ENCODE results near the gene PCSK6. TPM values are rescaled to one million over a fixed set of nuclear protein-coding genes. Genes with fewer than 3 reads are reported as not detected.

The PCSK6 gene
- total RNA-seq, 2 experiments from 2014 or later, result 0.28 TPM; not detected in 1

DNA sequence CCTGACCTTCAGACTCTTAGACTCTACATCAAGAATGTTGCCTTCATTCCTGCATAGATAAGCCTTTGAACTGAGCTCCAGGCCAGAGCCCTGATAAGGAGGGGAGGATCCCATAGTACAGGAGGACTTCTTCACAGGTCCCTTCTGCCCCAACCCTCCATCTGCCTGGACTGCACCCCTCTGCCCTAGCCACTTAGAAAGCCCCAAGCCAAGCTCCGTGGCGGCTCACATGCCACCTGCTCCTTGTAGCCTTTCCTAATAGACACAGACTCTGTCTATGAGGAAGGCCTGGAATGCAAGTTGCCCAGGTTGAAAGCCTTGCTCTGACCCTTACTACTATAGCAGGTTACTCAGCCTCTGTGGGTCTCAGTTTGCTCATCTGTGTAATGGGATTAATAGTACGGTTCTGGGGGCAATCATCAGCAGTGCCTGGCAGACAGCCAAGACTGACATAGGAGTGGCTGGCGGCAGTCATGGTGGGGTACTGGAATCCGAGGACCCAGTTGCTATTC, 11.6 kb downstream of the PCSK6 start:
- H3K4me3 Mint-ChIP-seq, result no peak overlapping the region
- ChIA-PET CTCF (no interaction called here), POLR2A (no interaction called here)
- H3K4me1 Mint-ChIP-seq (ENCODE audit: low read depth), result no peaks in the 10 kb centered on the region
- TF ChIP-seq, protein P1, sequence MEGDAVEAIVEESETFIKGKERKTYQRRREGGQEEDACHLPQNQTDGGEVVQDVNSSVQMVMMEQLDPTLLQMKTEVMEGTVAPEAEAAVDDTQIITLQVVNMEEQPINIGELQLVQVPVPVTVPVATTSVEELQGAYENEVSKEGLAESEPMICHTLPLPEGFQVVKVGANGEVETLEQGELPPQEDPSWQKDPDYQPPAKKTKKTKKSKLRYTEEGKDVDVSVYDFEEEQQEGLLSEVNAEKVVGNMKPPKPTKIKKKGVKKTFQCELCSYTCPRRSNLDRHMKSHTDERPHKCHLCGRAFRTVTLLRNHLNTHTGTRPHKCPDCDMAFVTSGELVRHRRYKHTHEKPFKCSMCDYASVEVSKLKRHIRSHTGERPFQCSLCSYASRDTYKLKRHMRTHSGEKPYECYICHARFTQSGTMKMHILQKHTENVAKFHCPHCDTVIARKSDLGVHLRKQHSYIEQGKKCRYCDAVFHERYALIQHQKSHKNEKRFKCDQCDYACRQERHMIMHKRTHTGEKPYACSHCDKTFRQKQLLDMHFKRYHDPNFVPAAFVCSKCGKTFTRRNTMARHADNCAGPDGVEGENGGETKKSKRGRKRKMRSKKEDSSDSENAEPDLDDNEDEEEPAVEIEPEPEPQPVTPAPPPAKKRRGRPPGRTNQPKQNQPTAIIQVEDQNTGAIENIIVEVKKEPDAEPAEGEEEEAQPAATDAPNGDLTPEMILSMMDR (IDR thresholded peaks at IDR 0.05), result no peak
- H3K36me3 ChIP-seq (ENCODE audit: insufficient read depth, low read length), result no peaks in the 10 kb centered on the region
- no peaks in the 10 kb centered on the region for H3K9me3 Mint-ChIP-seq
- H3K27ac ChIP-seq (ENCODE audit: low read depth in 1 of 2, low read length in 2 of 2), result no peak overlapping the region
- H3K4me3 ChIP-seq (ENCODE audit: low read length), result no peak overlapping the region
- H3K27me3 Mint-ChIP-seq, result peaks cover 41% of the 10 kb centered on the region
- H3K36me3 Mint-ChIP-seq (ENCODE audit: low read depth), result no peaks in the 10 kb centered on the region
- H3K9me3 ChIP-seq (ENCODE audit: control insufficient read depth in 1 of 2, insufficient read depth in 1 of 2, low read length in 2 of 2), result no peaks in the 10 kb centered on the region
- no peak for DNase-seq
- intact Hi-C loops (cut with DNase I, micrococcal nuclease), result no loop called here
- no peaks in the 10 kb centered on the region for H3K4me1 ChIP-seq (ENCODE audit: insufficient read depth, low read length)
- H3K27me3 ChIP-seq (ENCODE audit: control insufficient read depth in 1 of 2, insufficient read depth in 2 of 2, low read length in 2 of 2), result peaks cover 0 to 2% of the 10 kb centered on the region in 2 experiments
- no peak for ATAC-seq (ENCODE audit: poor library complexity)
- H3K27ac Mint-ChIP-seq, result no peak overlapping the region

DNA sequence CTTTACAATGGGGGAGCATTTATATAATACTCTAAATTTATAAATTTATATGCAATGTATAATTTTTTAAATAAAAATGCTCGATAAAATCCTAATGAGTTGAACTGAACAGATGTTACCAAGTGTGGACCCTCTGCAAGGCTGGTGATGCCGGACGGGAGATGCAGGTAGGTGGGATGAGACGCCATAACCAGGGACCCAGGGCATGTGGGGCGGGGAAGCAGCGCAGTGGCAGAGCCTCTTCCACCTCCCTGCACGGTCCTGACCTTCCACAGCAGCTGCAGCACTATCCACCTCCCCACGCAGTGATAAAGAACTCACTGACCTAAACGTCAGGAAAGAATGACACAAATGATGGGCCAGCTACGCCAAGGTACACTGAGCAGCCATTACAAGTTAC, 12.8 kb downstream of the PCSK6 start:
- Histone ChIP-seq H3K4me1 (ENCODE audit: insufficient read depth, low read length) (no peaks in the 10 kb centered on the region), H3K27ac (ENCODE audit: low read depth in 1 of 2, low read length in 2 of 2) (no peak overlapping the region), H3K27me3 (ENCODE audit: control insufficient read depth in 1 of 2, insufficient read depth in 2 of 2, low read length in 2 of 2) (peaks cover 0 to 2% of the 10 kb centered on the region in 2 experiments), H3K36me3 (ENCODE audit: insufficient read depth, low read length) (no peaks in the 10 kb centered on the region), H3K4me3 (ENCODE audit: low read length) (no peak overlapping the region), H3K9me3 (ENCODE audit: control insufficient read depth in 1 of 2, insufficient read depth in 1 of 2, low read length in 2 of 2) (no peaks in the 10 kb centered on the region)
- H3K27ac Mint-ChIP-seq, result no peak overlapping the region
- no peaks in the 10 kb centered on the region for H3K4me1 Mint-ChIP-seq (ENCODE audit: low read depth)
- DNase-seq (no peak), ATAC-seq (ENCODE audit: poor library complexity) (no peak)
- H3K27me3 Mint-ChIP-seq, result peaks cover 42% of the 10 kb centered on the region
- intact Hi-C loops (cut with DNase I, micrococcal nuclease), result no loop called here
- no peak overlapping the region for H3K4me3 Mint-ChIP-seq
- no peaks in the 10 kb centered on the region for H3K9me3 Mint-ChIP-seq
- TF ChIP-seq, protein P1 (IDR thresholded peaks at IDR 0.05), result no peak
- ChIA-PET POLR2A (no interaction called here), CTCF (no interaction called here)
- no peaks in the 10 kb centered on the region for H3K36me3 Mint-ChIP-seq (ENCODE audit: low read depth)

DNA sequence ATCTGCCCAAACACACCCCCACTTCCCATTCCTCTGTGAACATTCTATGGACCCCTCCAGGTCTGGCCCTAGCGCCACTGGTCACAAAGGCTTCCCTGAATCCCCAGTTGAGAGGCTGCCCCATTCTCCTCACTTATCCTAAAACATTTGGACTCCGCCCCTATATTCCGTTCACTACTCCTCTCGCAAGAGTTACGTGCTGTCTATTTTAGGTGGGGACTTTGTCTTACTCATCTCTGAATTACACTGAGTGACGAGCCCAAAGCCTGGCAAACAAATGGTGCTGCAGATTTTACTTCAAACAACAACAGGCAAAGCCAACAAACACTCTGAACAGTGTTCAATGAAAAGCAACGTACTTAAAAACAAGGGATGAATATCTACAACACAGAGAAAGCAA, 14.5 kb downstream of the PCSK6 start:
- Mint-ChIP-seq H3K27ac (no peak overlapping the region), H3K36me3 (ENCODE audit: low read depth) (no peaks in the 10 kb centered on the region), H3K27me3 (peaks cover 46% of the 10 kb centered on the region), H3K4me1 (ENCODE audit: low read depth) (no peaks in the 10 kb centered on the region), H3K9me3 (no peaks in the 10 kb centered on the region), H3K4me3 (no peak overlapping the region)
- Histone ChIP-seq H3K4me1 (ENCODE audit: insufficient read depth, low read length) (no peaks in the 10 kb centered on the region), H3K4me3 (ENCODE audit: low read length) (no peak overlapping the region), H3K9me3 (ENCODE audit: control insufficient read depth in 1 of 2, insufficient read depth in 1 of 2, low read length in 2 of 2) (no peaks in the 10 kb centered on the region), H3K27ac (ENCODE audit: low read depth in 1 of 2, low read length in 2 of 2) (no peak overlapping the region), H3K27me3 (ENCODE audit: control insufficient read depth in 1 of 2, insufficient read depth in 2 of 2, low read length in 2 of 2) (peaks cover 0 to 7% of the 10 kb centered on the region in 2 experiments), H3K36me3 (ENCODE audit: insufficient read depth, low read length) (no peaks in the 10 kb centered on the region)
- intact Hi-C loops (cut with DNase I, micrococcal nuclease), result no loop called here
- ATAC-seq (ENCODE audit: poor library complexity), result no peak
- POLR2A ChIA-PET, result no interaction called here
- CTCF ChIA-PET, result no interaction called here
- TF ChIP-seq, protein P1 (IDR thresholded peaks at IDR 0.05), result no peak
- DNase-seq, result no peak

Data from CD4-positive, alpha-beta T cell (primary cell).